SK-N-SH treated with all-trans-retinoic acid at 6 μM for 48 hours (cell line): ENCODE measurements around the gene PRSS22.

Source experiments
- ATAC-seq: fragments of 200-7000 bp; cut with Tn5 transposase; 3 replicates; pipeline ENCODE4 v1.9.1; 2020; ENCODE audit warnings: mild to moderate bottlenecking, moderate library complexity
- ARNTL ChIP-seq: fragments of 450-650 bp; formaldehyde crosslinking; IDR thresholded peaks from 2 replicates; pipeline ENCODE4 v1.5.0; 2020; ENCODE audit warnings: low read depth, mild to moderate bottlenecking, moderate library complexity, borderline replicate concordance
- BACH2 ChIP-seq: fragments of 250-450 bp; sonication (Bioruptor Pico); IDR thresholded peaks from 2 replicates; pipeline ENCODE4 v1.9.0; 2021; ENCODE audit warnings: mild to moderate bottlenecking, borderline replicate concordance
- CREB5 ChIP-seq: fragments of 250-450 bp; sonication (Bioruptor Pico); IDR thresholded peaks from 2 replicates; pipeline ENCODE4 v1.5.1; 2020; ENCODE audit warnings: low read depth, mild to moderate bottlenecking, moderate library complexity
- CSRNP3 ChIP-seq: fragments of 250-450 bp; sonication (Bioruptor Pico); IDR thresholded peaks from 2 replicates; pipeline ENCODE4 v1.5.1; 2021; ENCODE audit warnings: mild to moderate bottlenecking, moderate library complexity
- GLIS3 ChIP-seq: fragments of 250-450 bp; sonication (Bioruptor Pico); IDR thresholded peaks from 2 replicates; pipeline ENCODE4 v1.5.0; 2020; ENCODE audit warnings: mild to moderate bottlenecking, moderate library complexity
- ISL1 ChIP-seq: fragments of 250-450 bp; sonication (Bioruptor Pico); IDR thresholded peaks from 2 replicates; pipeline ENCODE4 v2.1.2; 2022; ENCODE audit warnings: mild to moderate bottlenecking, moderate library complexity
- OSR1 ChIP-seq: fragments of 250-450 bp; sonication (Bioruptor Pico); IDR thresholded peaks from 2 replicates; pipeline ENCODE4 v1.8.0; 2022; ENCODE audit warnings: moderate library complexity, mild to moderate bottlenecking, inconsistent platforms
- PATZ1 ChIP-seq: fragments of 250-450 bp; sonication (Bioruptor Pico); IDR thresholded peaks from 2 replicates; pipeline ENCODE4 v1.8.0; 2020; ENCODE audit warnings: mild to moderate bottlenecking, moderate library complexity, borderline replicate concordance
- POU6F1 ChIP-seq: fragments of 250-450 bp; sonication (Bioruptor Pico); IDR thresholded peaks from 2 replicates; pipeline ENCODE4 v1.8.0; 2021; ENCODE audit warnings: low read depth, mild to moderate bottlenecking, moderate library complexity, borderline replicate concordance
- PPARA ChIP-seq: fragments of 250-450 bp; sonication (Bioruptor Pico); IDR thresholded peaks from 2 replicates; pipeline ENCODE4 v1.5.0; 2020; ENCODE audit warnings: mild to moderate bottlenecking, borderline replicate concordance
- SNAI2 ChIP-seq: fragments of 250-450 bp; sonication (Bioruptor Pico); IDR thresholded peaks from 2 replicates; pipeline ENCODE4 v1.5.0; 2020; ENCODE audit warnings: mild to moderate bottlenecking, moderate library complexity
- TCF4 ChIP-seq: fragments of 250-450 bp; sonication (Bioruptor Pico); IDR thresholded peaks from 2 replicates; pipeline ENCODE4 v1.8.0; 2021; ENCODE audit warnings: mild to moderate bottlenecking, moderate library complexity, borderline replicate concordance
- TOX ChIP-seq: fragments of 250-450 bp; sonication (Bioruptor Pico); IDR thresholded peaks from 2 replicates; pipeline ENCODE4 v1.8.0; 2021; ENCODE audit warnings: mild to moderate bottlenecking, moderate library complexity, borderline replicate concordance
- TSHZ2 ChIP-seq: fragments of 250-450 bp; sonication (Bioruptor Pico); IDR thresholded peaks from 2 replicates; pipeline ENCODE4 v1.5.0; 2020; ENCODE audit warnings: mild to moderate bottlenecking, moderate library complexity
- ZC3H10 ChIP-seq: fragments of 250-450 bp; sonication (Bioruptor Pico); IDR thresholded peaks from 2 replicates; pipeline ENCODE4 v1.5.1; 2021; ENCODE audit warnings: mild to moderate bottlenecking, moderate library complexity
- ZFP3 ChIP-seq: fragments of 250-450 bp; sonication (Bioruptor Pico); IDR thresholded peaks from 2 replicates; pipeline ENCODE4 v1.5.0; 2020; ENCODE audit warnings: mild to moderate bottlenecking, moderate library complexity
- ZFP30 ChIP-seq: fragments of 450-650 bp; formaldehyde crosslinking; IDR thresholded peaks from 2 replicates; pipeline ENCODE4 v1.5.0; 2022; ENCODE audit warnings: mild to moderate bottlenecking, moderate library complexity
- ZNF565 ChIP-seq: fragments of 450-650 bp; formaldehyde crosslinking; conservative IDR thresholded peaks from 2 replicates; pipeline ENCODE4 v1.5.0; 2020; ENCODE audit warnings: low read depth, mild to moderate bottlenecking, moderate library complexity
- ZNF70 ChIP-seq: fragments of 450-650 bp; formaldehyde crosslinking; IDR thresholded peaks from 2 replicates; pipeline ENCODE4 v1.5.0; 2020; ENCODE audit warnings: mild to moderate bottlenecking, moderate library complexity
- ZNF8 ChIP-seq: fragments of 450-650 bp; formaldehyde crosslinking; IDR thresholded peaks from 2 replicates; pipeline ENCODE4 v1.5.0; 2020; ENCODE audit warnings: mild to moderate bottlenecking, moderate library complexity

Gene PRSS22

GRCh38 chr16:2819179-2819938, 38.6 kb downstream of the PRSS22 start:
- no peak for TF ChIP-seq ZNF70 (CRISPR knock-in tag)
- no peak for TF ChIP-seq TCF4 (CRISPR knock-in tag)
- no peak for TF ChIP-seq PATZ1 (CRISPR knock-in tag)
- no peak for TF ChIP-seq ZC3H10
- TF ChIP-seq CSRNP3 (CRISPR knock-in tag): no peak
- no peak for TF ChIP-seq PPARA (CRISPR knock-in tag)
- TF ChIP-seq BACH2 (CRISPR knock-in tag): no peak
- TF ChIP-seq ZFP30: no peak
- TF ChIP-seq CREB5 (CRISPR knock-in tag): no peak
- no peak for TF ChIP-seq TOX
- TF ChIP-seq GLIS3 (CRISPR knock-in tag): no peak
- no peak for TF ChIP-seq POU6F1 (CRISPR knock-in tag)
- no peak for TF ChIP-seq SNAI2 (CRISPR knock-in tag)
- no peak for TF ChIP-seq ZNF565 (CRISPR knock-in tag)
- TF ChIP-seq ARNTL: no peak
- no peak for TF ChIP-seq TSHZ2
- no peak for TF ChIP-seq ZFP3
- TF ChIP-seq OSR1 (CRISPR knock-in tag): no peak
- TF ChIP-seq ISL1 (CRISPR knock-in tag): no peak
- ATAC-seq: no peak

- TF ChIP-seq TSHZ2 (no peak), ZFP3 (no peak), SNAI2 (CRISPR knock-in tag) (no peak), OSR1 (CRISPR knock-in tag) (no peak), ZNF8 (CRISPR knock-in tag) (no peak), BACH2 (CRISPR knock-in tag) (no peak), TOX (no peak), PATZ1 (CRISPR knock-in tag) (no peak), ZC3H10 (no peak)
- ATAC-seq: no peak
These were observed 39.6 kb downstream of the PRSS22 start for GRCh38 chr16:2818272-2818876.
